Measurements from ENCODE around the gene GYS1. TPM values are rescaled to one million over a fixed set of nuclear protein-coding genes. Genes with fewer than 3 reads are reported as not detected.

Gene GYS1
- total and polyA plus RNA-seq, 10 of the 15 experiments (the other 5 are each of a cell fraction or from before 2014, with no cell fraction given), result 3.7 to 62.0 (median 37.3) TPM

DNA sequence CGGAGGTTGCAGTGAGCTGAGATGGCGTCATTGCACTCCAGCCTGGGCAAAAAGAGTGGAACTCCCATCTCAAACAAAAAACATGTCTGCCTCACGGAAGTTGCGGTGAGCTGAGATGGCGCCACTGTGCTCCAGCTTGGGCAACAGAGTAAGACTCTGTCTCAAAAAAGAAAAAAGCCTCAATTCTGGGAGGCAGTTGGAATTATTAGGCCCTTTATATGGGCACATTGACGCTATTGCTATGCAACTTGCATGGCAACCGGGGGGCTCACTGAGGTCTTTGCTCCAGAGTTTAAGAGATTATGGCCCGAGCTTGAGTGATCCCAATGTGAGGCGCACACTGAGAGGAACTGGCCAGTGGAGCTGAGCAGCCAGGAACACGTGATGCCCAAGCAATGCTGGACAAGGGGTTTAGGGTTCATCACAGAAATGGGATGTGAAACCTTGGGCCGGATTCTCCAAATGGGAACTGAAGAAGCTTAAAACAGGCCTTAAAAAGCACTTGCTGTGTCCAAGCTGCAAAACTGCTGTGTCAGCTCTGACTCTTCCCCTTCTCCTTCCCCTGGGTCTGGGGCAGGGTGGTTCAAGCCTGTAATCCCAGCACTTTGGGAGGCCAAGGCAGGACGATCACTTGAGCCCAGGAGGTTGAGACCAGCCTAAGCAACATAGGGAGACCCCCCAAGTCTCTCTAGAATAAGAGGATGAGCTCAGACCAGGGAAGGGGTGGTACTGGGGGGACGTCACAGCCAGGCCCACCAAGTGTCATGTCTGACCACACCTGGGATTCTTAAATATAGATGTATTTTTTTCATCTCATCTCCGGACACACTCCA lies 25.5 kb downstream of the GYS1 start (continued):
- TF ChIP-seq, protein P1, sequence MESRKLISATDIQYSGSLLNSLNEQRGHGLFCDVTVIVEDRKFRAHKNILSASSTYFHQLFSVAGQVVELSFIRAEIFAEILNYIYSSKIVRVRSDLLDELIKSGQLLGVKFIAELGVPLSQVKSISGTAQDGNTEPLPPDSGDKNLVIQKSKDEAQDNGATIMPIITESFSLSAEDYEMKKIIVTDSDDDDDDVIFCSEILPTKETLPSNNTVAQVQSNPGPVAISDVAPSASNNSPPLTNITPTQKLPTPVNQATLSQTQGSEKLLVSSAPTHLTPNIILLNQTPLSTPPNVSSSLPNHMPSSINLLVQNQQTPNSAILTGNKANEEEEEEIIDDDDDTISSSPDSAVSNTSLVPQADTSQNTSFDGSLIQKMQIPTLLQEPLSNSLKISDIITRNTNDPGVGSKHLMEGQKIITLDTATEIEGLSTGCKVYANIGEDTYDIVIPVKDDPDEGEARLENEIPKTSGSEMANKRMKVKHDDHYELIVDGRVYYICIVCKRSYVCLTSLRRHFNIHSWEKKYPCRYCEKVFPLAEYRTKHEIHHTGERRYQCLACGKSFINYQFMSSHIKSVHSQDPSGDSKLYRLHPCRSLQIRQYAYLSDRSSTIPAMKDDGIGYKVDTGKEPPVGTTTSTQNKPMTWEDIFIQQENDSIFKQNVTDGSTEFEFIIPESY (IDR thresholded peaks at IDR 0.05), result peak; percentile 73
- TF ChIP-seq SIX5 (IDR thresholded peaks at IDR 0.05; ENCODE audit: low read depth, low read length, severe bottlenecking) (no peak), HDAC2 (IDR thresholded peaks at IDR 0.05) (no peak), DPF2 (IDR thresholded peaks at IDR 0.05) (no peak), SREBF1 (IDR thresholded peaks at IDR 0.05; ENCODE audit: low read length) (no peak), CBX3 (IDR thresholded peaks at IDR 0.05; ENCODE audit: borderline replicate concordance, low read depth) (no peak), SPI1 (IDR thresholded peaks at IDR 0.05; ENCODE audit: borderline replicate concordance, insufficient read depth, low read depth, low read length) (peak; percentile 84), ZNF24 (IDR thresholded peaks at IDR 0.05) (no peak), SRF (IDR thresholded peaks at IDR 0.05; ENCODE audit: low read depth in 2 of 2, low read length in 2 of 2) (no peak), POLR2A (IDR thresholded peaks at IDR 0.05; ENCODE audit: low read depth, low read length) (peak; percentile 71), MYC (IDR thresholded peaks at IDR 0.05; ENCODE audit: insufficient read depth, insufficient read length, insufficient replicate concordance, low read length, severe bottlenecking) (no peak), IRF4 (IDR thresholded peaks at IDR 0.05; ENCODE audit: low read depth, low read length) (0 out of 2 replicates have a peak, but pooled peaks have one; percentile 12), ZNF384 (IDR thresholded peaks at IDR 0.05; ENCODE audit: borderline replicate concordance, low read depth, low read length) (no peak), IKZF1 (conservative IDR thresholded peaks at IDR 0.05) (peak; percentile 54; the same call in 1 of the 2 replicates), SUPT20H (IDR thresholded peaks at IDR 0.05; ENCODE audit: borderline replicate concordance, control insufficient read depth, low read depth, low read length) (no peak), MXI1 (IDR thresholded peaks at IDR 0.05; ENCODE audit: low read depth, low read length) (no peak), CBX5 (IDR thresholded peaks at IDR 0.05; ENCODE audit: low read depth) (no peak), YBX1 (IDR thresholded peaks at IDR 0.05) (no peak), JUNB (IDR thresholded peaks at IDR 0.05) (no peak), ASH2L (IDR thresholded peaks at IDR 0.05; ENCODE audit: borderline replicate concordance, low read depth) (no peak), KAT2A (conservative IDR thresholded peaks at IDR 0.05; ENCODE audit: control insufficient read depth, low read depth, low read length) (no peak)
- TF ChIP-seq, protein P2, sequence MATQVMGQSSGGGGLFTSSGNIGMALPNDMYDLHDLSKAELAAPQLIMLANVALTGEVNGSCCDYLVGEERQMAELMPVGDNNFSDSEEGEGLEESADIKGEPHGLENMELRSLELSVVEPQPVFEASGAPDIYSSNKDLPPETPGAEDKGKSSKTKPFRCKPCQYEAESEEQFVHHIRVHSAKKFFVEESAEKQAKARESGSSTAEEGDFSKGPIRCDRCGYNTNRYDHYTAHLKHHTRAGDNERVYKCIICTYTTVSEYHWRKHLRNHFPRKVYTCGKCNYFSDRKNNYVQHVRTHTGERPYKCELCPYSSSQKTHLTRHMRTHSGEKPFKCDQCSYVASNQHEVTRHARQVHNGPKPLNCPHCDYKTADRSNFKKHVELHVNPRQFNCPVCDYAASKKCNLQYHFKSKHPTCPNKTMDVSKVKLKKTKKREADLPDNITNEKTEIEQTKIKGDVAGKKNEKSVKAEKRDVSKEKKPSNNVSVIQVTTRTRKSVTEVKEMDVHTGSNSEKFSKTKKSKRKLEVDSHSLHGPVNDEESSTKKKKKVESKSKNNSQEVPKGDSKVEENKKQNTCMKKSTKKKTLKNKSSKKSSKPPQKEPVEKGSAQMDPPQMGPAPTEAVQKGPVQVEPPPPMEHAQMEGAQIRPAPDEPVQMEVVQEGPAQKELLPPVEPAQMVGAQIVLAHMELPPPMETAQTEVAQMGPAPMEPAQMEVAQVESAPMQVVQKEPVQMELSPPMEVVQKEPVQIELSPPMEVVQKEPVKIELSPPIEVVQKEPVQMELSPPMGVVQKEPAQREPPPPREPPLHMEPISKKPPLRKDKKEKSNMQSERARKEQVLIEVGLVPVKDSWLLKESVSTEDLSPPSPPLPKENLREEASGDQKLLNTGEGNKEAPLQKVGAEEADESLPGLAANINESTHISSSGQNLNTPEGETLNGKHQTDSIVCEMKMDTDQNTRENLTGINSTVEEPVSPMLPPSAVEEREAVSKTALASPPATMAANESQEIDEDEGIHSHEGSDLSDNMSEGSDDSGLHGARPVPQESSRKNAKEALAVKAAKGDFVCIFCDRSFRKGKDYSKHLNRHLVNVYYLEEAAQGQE (IDR thresholded peaks at IDR 0.05; ENCODE audit: low read depth, low read length), result no peak
- TF ChIP-seq, protein P3, sequence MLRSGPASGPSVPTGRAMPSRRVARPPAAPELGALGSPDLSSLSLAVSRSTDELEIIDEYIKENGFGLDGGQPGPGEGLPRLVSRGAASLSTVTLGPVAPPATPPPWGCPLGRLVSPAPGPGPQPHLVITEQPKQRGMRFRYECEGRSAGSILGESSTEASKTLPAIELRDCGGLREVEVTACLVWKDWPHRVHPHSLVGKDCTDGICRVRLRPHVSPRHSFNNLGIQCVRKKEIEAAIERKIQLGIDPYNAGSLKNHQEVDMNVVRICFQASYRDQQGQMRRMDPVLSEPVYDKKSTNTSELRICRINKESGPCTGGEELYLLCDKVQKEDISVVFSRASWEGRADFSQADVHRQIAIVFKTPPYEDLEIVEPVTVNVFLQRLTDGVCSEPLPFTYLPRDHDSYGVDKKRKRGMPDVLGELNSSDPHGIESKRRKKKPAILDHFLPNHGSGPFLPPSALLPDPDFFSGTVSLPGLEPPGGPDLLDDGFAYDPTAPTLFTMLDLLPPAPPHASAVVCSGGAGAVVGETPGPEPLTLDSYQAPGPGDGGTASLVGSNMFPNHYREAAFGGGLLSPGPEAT (IDR thresholded peaks at IDR 0.05; ENCODE audit: low read depth), result 0 out of 2 replicates have a peak, but pooled peaks have one; percentile 33

Data from GM12878 (cell line).